GM12891 (cell line): ENCODE results near the gene FHAD1.

Source experiments
- DNase-seq: peaks from one replicate; pipeline ENCODE4 v3.0.0; 2011; ENCODE audit warnings: low spot score; ENCODE audit not compliant: insufficient read length
- FAIRE-seq: peaks from 2 replicates; lab custom pipeline; 2011; peaks lifted over from hg19 to GRCh38; lab: Jason Lieb, UNC
- PAX5 ChIP-seq: IDR thresholded peaks from 2 replicates; pipeline ENCODE4 v1.6.1; 2011; ENCODE audit warnings: low read length, moderate library complexity, mild to moderate bottlenecking; ENCODE audit not compliant: insufficient read depth, severe bottlenecking
- POLR2A ChIP-seq: IDR thresholded peaks from 2 replicates; pipeline ENCODE4 v1.6.1; 2011; ENCODE audit warnings: low read depth, low read length, control low read depth
- POLR2AphosphoS5 ChIP-seq: IDR thresholded peaks from 2 replicates; pipeline ENCODE4 v1.6.1; 2011; ENCODE audit warnings: low read depth, low read length, control low read depth
- POU2F2 ChIP-seq: IDR thresholded peaks from 2 replicates; pipeline ENCODE4 v1.6.1; 2011; ENCODE audit warnings: low read depth, mild to moderate bottlenecking, control low read depth, low read length, moderate library complexity
- SPI1 ChIP-seq: IDR thresholded peaks from 2 replicates; pipeline ENCODE4 v1.6.1; 2011; ENCODE audit warnings: low read depth, low read length, control low read depth
- TAF1 ChIP-seq: IDR thresholded peaks from 2 replicates; pipeline ENCODE4 v1.6.1; 2011; ENCODE audit warnings: low read depth, low read length, control low read depth

The FHAD1 gene

DNA sequence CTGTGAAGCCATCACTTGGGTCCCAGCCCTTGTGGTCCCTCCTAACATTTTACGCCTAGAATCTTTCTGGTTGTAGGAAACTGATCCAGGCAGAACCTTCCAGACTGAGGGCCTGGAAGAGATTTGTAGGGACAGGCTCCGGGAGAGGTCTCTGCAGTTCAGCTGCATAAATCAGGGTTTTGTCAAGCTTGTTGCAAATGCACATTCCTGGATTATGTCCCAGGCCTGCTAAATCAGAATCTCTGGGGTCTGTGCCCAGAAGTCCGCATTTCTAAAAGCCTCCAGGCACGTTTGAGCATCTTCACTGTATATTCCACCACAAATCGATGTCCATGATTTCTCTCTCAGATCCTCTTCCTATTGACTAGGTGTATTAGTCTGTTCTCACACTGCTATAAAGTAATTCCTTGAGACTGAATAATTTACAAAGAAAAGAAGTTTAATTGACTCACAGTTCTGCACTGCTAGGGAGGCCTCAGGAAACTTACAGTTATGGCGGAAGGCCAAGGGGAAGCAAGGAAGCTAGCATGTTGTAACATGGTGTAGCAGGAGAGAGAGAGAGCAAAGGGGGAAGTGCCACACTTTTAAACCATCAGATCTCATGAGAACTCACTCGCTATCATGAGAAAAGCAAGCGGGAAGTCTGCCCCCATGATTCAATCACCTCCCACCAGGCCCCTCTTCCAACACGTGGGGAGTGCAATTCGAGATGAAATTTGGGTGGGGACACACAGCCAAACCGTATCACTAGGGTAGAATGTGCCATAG is 1.2 kb upstream of the FHAD1 start:
- no peak for DNase-seq
- FAIRE-seq: no peak

DNA sequence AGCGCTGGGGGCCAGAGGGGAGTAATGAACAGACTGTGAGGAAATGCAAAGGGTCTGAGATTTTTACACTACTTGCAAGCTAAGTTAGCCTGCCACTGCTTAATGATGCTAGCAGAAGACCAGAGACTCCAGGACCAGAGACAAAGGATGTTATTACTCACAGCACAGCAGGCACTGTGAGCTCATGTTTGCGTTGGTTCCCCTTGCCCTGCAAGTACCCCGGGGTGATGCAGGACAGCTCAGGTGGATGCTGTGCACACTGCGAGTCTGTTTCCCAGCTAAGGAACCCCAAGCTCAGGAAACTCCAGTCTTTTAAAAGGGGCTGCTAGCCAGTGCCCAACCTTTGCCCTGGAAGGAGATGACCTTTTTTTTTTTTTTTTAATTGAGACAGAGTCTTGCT is 1.2 kb downstream of the FHAD1 start:
- DNase-seq: no peak
- no peak for FAIRE-seq
- TF ChIP-seq TAF1 (no peak), PAX5 (no peak), POU2F2 (no peak), SPI1 (no peak), POLR2A (no peak), POLR2AphosphoS5 (no peak)

More for the DNA sequence above, 1.2 kb upstream of the FHAD1 start:
- TF ChIP-seq POU2F2 (no peak), PAX5 (no peak), POLR2A (no peak), SPI1 (no peak), POLR2AphosphoS5 (no peak), TAF1 (no peak)

DNA sequence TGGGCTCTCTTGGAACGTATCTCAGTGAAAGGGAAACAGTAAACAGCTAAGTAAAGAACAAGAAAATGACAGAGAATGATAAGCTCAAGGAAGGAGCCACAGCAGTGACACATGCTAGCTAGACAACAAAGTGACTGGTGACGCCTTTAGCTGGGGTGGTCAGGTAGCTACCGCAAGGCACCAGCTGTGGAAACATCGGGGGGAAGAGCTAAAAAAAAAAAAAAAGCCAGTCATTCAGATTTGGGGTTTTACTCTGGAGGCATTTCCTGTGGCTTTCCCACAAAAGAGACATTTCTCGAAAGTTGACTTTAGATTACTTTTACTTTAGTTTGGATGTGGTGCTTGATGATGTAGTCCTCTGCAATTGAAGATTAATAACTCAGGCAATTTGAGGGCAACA is 2.1 kb downstream of the FHAD1 start:
- no peak for FAIRE-seq
- DNase-seq: no peak
- TF ChIP-seq TAF1 (no peak), PAX5 (no peak), POLR2AphosphoS5 (no peak), SPI1 (no peak)

GRCh38 chr1:15251857-15252835 is 5.1 kb downstream of the FHAD1 start:
- FAIRE-seq (no peak), DNase-seq (no peak)
- TF ChIP-seq SPI1 (no peak), POLR2A (no peak), PAX5 (no peak), POLR2AphosphoS5 (no peak), POU2F2 (no peak), TAF1 (no peak)

GRCh38 chr1:15254559-15254958 is 7.5 kb downstream of the FHAD1 start:
- DNase-seq (no peak), FAIRE-seq (no peak)
- TF ChIP-seq POLR2A: no peak
- no peak for TF ChIP-seq POU2F2
- no peak for TF ChIP-seq POLR2AphosphoS5
- TF ChIP-seq SPI1: no peak
- TF ChIP-seq TAF1: no peak
- TF ChIP-seq PAX5: no peak

DNA sequence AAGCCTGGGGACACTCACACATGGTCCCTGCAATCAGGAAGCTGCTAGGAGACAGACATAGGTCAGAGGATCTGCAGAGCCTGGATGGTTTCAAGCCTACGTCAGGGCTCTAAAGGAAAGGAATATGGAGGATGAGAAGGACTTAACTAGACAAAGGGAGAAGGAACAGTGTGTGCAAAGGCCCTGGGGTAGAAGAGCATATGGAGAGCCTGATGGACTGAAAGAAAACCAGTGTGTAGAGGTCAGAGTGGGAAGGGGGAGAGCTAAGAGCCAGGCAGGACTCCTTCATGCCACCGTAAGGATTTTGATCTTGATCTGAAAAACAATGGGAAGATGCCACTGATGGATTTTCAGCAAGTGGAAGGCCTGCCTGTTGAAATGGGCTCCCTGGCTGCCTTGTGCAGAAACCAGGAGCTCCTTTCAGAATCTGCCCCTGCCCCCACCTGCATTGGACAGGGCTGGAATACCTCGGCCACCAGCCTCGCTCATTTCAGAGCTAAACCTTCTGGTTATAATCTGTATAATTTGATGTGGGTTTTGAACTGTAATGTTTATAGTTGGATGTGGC is 8.6 kb downstream of the FHAD1 start:
- TF ChIP-seq POLR2A (no peak), PAX5 (no peak), TAF1 (no peak), POU2F2 (no peak), SPI1 (no peak)
- no peak for DNase-seq
- no peak for FAIRE-seq

DNA sequence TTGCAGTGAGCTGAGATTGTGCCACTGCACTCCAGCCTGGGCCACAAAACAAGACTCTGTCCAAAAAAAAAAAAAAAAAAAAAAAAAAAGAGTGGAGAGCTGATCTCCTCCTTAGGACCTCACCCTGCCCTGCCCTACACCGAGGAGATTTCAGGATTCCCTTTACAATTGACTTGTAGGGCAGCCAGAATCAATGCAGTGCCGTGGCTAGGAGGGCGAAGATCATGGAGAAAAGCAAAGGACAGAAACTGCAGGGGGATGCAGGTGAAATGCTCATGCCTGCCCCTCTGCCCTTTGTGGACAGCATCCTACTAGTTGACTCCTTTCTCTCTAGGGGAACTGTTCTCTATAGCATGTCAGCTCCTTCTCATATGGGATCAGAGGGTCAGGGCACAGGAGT is 9.6 kb downstream of the FHAD1 start:
- TF ChIP-seq POLR2AphosphoS5: no peak
- no peak for DNase-seq
- FAIRE-seq: no peak

DNA sequence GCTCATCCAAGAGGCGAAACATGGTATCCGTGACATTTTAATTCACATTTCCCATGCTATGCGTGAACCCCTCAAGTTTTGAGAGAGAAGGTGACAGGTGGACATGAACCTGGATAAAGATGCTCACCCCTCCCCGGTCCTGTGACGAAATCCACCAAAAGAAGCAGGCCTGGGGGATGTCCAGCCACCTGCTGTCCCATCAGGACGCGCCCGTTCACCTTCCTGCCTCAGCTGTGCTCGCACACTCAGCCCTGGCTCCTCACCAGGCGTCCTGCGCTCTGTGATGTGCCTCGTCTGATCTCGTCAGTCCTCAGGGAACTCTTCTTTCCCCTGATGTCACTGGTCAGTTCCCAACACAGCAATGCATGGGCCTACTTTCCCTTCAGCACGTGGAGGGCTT is 10.3 kb downstream of the FHAD1 start:
- FAIRE-seq: no peak
- TF ChIP-seq SPI1: no peak
- no peak for TF ChIP-seq TAF1
- TF ChIP-seq PAX5: no peak
- TF ChIP-seq POU2F2: no peak
- TF ChIP-seq POLR2A: no peak
- no peak for TF ChIP-seq POLR2AphosphoS5
- no peak for DNase-seq

DNA sequence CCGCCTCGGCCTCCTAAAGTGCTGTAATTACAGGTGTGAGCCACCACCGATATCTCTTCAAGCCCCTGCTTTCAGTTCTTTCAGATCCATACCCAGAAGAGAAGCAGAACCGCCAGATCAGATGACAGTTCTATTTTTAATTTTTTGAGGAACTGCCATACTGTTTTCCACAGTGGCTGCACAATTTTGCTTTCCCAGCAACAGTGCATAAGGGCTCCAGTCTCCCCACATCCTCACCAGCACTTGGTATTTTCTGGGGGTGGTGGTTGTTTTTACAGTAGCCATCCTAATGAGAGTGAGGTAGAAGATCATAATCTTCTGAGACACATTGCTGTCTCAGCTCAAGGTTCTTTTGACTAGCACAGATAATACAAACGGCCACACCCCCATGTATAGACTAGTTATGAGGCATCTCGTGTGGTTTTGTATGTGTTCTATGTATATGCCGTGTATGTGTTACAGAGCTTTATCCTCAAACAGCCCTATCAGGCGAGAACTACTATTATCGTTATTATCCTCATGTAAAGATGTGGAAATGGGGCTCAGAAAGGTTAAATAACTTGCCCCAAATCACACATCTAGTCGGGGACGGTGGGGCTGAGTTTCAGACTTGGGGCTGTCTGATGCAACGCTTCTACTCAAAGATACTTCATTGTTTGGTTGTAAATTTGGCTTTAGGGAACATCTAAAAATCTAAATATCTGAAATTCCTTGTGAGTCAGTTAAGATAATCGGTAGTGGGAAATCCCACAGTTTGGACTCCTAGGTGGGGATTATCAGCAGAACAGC is 12.0 kb downstream of the FHAD1 start:
- DNase-seq (no peak), FAIRE-seq (no peak)
- TF ChIP-seq SPI1 (no peak), POLR2AphosphoS5 (no peak), POLR2A (no peak), POU2F2 (no peak), TAF1 (no peak), PAX5 (no peak)
